ENCODE data around the gene TMCC2. TPM values are rescaled to one million over a fixed set of nuclear protein-coding genes. Genes with fewer than 3 reads are reported as not detected.
A peak's percentile ranks its signal among the peaks of the same experiment; 100 is the strongest.

TMCC2 gene
- total and polyA plus RNA-seq, 11 donors: 0.97 to 5.1 (median 2.0) TPM

DNA sequence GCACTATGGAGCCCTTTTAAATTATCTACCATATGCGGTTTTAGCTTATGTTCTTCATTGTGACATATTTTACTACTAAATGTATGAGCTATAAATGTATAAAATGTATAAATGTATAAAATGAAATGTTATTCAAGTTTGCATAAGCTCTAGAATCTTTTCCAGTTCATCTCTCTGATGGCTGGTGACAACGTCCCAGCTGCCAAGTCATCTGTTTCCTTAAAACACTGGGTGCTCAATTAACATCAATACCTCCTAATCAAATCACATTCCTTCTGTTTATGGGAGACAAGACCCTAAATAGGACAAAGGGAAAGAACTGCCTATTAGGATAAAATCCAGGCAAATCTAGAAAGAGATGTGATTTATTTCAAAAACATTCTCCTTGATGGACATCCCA, 39.1 kb upstream of the TMCC2 start:
- Histone ChIP-seq H3K36me3 (peaks cover 0 to 25% (median 17%) of the 10 kb centered on the region in 9 donors), H3K4me3 (no peak overlapping the region), H3K4me1 (peaks cover 0 to 33% (median 13%) of the 10 kb centered on the region in 12 donors), H3K9me3 (no peaks in the 10 kb centered on the region), H3K27ac (no peak overlapping the region), H3K27me3 (no peaks in the 10 kb centered on the region)
- 31 to 87% (median 58%) methylated on average over 2 of the region's 2 CpGs for WGBS, 4 donors
- DNase-seq: no peak
- no peak for ATAC-seq
- TF ChIP-seq POLR2A (IDR thresholded peaks at IDR 0.05) (no peak), CTCF (IDR thresholded peaks at IDR 0.05) (no peak)
- intact Hi-C loops (cut with DNase I): no loop called here

GRCh38 chr1:205189131-205189530, 38.6 kb upstream of the TMCC2 start:
- ATAC-seq (no peak), DNase-seq (no peak)
- H3K36me3 ChIP-seq: peaks cover 0 to 25% (median 17%) of the 10 kb centered on the region in 9 donors
- intact Hi-C loops (cut with DNase I): no loop called here
- WGBS, 4 donors: 57 to 71% (median 69%) methylated on average over 2 of the region's 2 CpGs
- no peaks in the 10 kb centered on the region for H3K27me3 ChIP-seq
- no peak overlapping the region for H3K4me3 ChIP-seq
- H3K4me1 ChIP-seq: peaks cover 0 to 28% (median 8%) of the 10 kb centered on the region in 12 donors
- TF ChIP-seq CTCF (IDR thresholded peaks at IDR 0.05) (no peak), POLR2A (IDR thresholded peaks at IDR 0.05) (no peak)
- H3K27ac ChIP-seq: no peak overlapping the region
- H3K9me3 ChIP-seq: no peaks in the 10 kb centered on the region

- DNase-seq (no peak), ATAC-seq (peak in 1 of 4 donors; percentile 36)
- H3K9me3 ChIP-seq: no peaks in the 10 kb centered on the region
- no peaks in the 10 kb centered on the region for H3K27me3 ChIP-seq
- H3K27ac ChIP-seq: no peak overlapping the region
- H3K4me1 ChIP-seq: peaks cover 0 to 24% (median 7%) of the 10 kb centered on the region in 12 donors
- intact Hi-C loops (cut with DNase I): no loop called here
- 53 to 61% (median 57%) methylated on average over 9 of the region's 9 CpGs for WGBS, 4 donors
- TF ChIP-seq CTCF (IDR thresholded peaks at IDR 0.05): no peak
- no peak for TF ChIP-seq POLR2A (IDR thresholded peaks at IDR 0.05)
- no peak overlapping the region for H3K4me3 ChIP-seq
- H3K36me3 ChIP-seq: peaks cover 0 to 16% (median 12%) of the 10 kb centered on the region in 9 donors
These were observed 36.7 kb upstream of the TMCC2 start for GRCh38 chr1:205190845-205191577.

GRCh38 chr1:205191622-205192021, 36.1 kb upstream of the TMCC2 start:
- WGBS, 4 donors: 54 to 62% (median 57%) methylated on average over 2 of the region's 2 CpGs
- no peak for ATAC-seq
- DNase-seq: no peak
- Histone ChIP-seq H3K36me3 (peaks cover 0 to 10% (median 6%) of the 10 kb centered on the region in 9 donors), H3K4me1 (peaks cover 0 to 24% (median 7%) of the 10 kb centered on the region in 12 donors), H3K27me3 (no peaks in the 10 kb centered on the region), H3K4me3 (no peak overlapping the region), H3K9me3 (no peaks in the 10 kb centered on the region), H3K27ac (no peak overlapping the region)
- intact Hi-C loops (cut with DNase I): no loop called here
- TF ChIP-seq CTCF (IDR thresholded peaks at IDR 0.05): no peak
- TF ChIP-seq POLR2A (IDR thresholded peaks at IDR 0.05): no peak

All from heart left ventricle (tissue), 16 donors.